Gastrocnemius medialis (tissue), 4 donors: ENCODE data around the gene MILR1. TPM values are rescaled to one million over a fixed set of nuclear protein-coding genes. Genes with fewer than 3 reads are reported as not detected.

Source experiments
- ATAC-seq, 2 donors: fragments of 150-250 bp; one replicate each; pipeline ENCODE4 v1.9.1; 2016
- DNase-seq, 2 donors: peaks; one replicate each; pipeline ENCODE4 v3.0.0-alpha.2; 2019
- H3K27ac ChIP-seq, 4 donors: fragments of 200-600 bp; sonication (generic); 1 replicate in 1 of 4; 2 replicates in 3 of 4; pipeline ENCODE4 v1.5.1; 2016 to 2018; ENCODE audit warnings: mild to moderate bottlenecking in 2 of 4, moderate library complexity in 1 of 4
- H3K27me3 ChIP-seq, 3 donors: fragments of 200-600 bp; sonication (generic) in 2 of 3; 1 replicate in 1 of 3; 2 replicates in 2 of 3; pipeline versions ENCODE4 v1.5.1 to v1.6.0; 2016 to 2019; ENCODE audit warnings: mild to moderate bottlenecking in 1 of 3, moderate library complexity in 1 of 3
- H3K36me3 ChIP-seq, 2 donors: fragments of 200-600 bp; sonication (generic) in 1 of 2; one replicate each; pipeline ENCODE4 v1.5.1; 2017 to 2018
- H3K4me1 ChIP-seq, 2 donors: fragments of 200-600 bp; sonication (generic) in 1 of 2; one replicate each; pipeline ENCODE4 v1.5.1; 2016 to 2017; ENCODE audit warnings: mild to moderate bottlenecking in 2 of 2
- H3K4me3 ChIP-seq, 4 donors: fragments of 200-600 bp; sonication (generic) in 3 of 4; 1 replicate in 1 of 4; 2 replicates in 3 of 4; pipeline ENCODE4 v1.5.1; 2016 to 2019; ENCODE audit warnings: mild to moderate bottlenecking in 2 of 4
- H3K9me3 ChIP-seq, 3 donors: fragments of 200-600 bp; sonication (generic) in 2 of 3; 1 replicate in 1 of 3; 2 replicates in 2 of 3; pipeline ENCODE4 v1.5.1; 2016 to 2019
- CTCF ChIP-seq, 5 experiments: fragments of 450-650 bp in 3 of 5; fragments of 200-600 bp in 2 of 5; sonication (generic) in 2 of 5; IDR thresholded peaks in 4 of 5; conservative IDR thresholded peaks in 1 of 5; 1 replicate in 4 of 5; 2 replicates in 1 of 5; pipeline ENCODE4 v1.5.1; 2016 to 2019; ENCODE audit warnings: antibody characterized with exemption in 5 of 5, mild to moderate bottlenecking in 3 of 5, moderate library complexity in 3 of 5
- POLR2A ChIP-seq, 2 donors: fragments of 450-650 bp; IDR thresholded peaks; one replicate each; pipeline ENCODE4 v1.6.1; 2017; ENCODE audit warnings: antibody characterized with exemption in 2 of 2, mild to moderate bottlenecking in 2 of 2, moderate library complexity in 2 of 2
- in situ Hi-C, 4 donors: fragments of 200-750 bp; cut with MboI; loops; one replicate each; pipeline versions ENCODE4 v1.15.0 to v1.8.0; 2017; ENCODE audit warnings: low sequenced_read_pairs in 4 of 4
- intact Hi-C: fragments of 100-400 bp; cut with DNase I; formaldehyde crosslinking; loops from one replicate; pipeline ENCODE4 v1.15.1; 2023; ENCODE audit warnings: low total_unique reads
- total RNA-seq, 4 donors: library from RNA; depleted of rRNA; stranded (reverse); fragments of >200 nt; gene quantifications; one replicate each; pipeline versions ENCODE4 v1.1.0 to v1.2.3, GENCODE V29; 2016

Gene MILR1
- total RNA-seq, 4 donors from 2014 or later, result 0.76 to 3.3 (median 2.2) TPM; not detected in 1

- intact Hi-C loops (no loop called here), in situ Hi-C loops (no loop called here)
These were observed 39.4 kb downstream of the MILR1 start for GRCh38 chr17:64488301-64488700.

GRCh38 chr17:64491034-64491860 is 42.3 kb downstream of the MILR1 start:
- ATAC-seq (no peak), DNase-seq (no peak)
- H3K27me3 ChIP-seq, result no peaks in the 10 kb centered on the region
- H3K4me3 ChIP-seq, result no peak overlapping the region
- in situ Hi-C loops, result no loop called here
- H3K36me3 ChIP-seq, result peaks cover 0 to 29% of the 10 kb centered on the region in 2 donors
- peaks cover 13 to 17% of the 10 kb centered on the region in 2 donors for H3K4me1 ChIP-seq
- TF ChIP-seq POLR2A (IDR thresholded peaks at IDR 0.05), result no peak
- TF ChIP-seq CTCF (IDR thresholded peaks at IDR 0.05 in 4 of 5, conservative IDR thresholded peaks at IDR 0.05 in 1 of 5), result peak in 4 of 5 experiments; percentile 20 to 44 (median 31)
- intact Hi-C loops, result no loop called here
- no peak overlapping the region for H3K27ac ChIP-seq
- no peaks in the 10 kb centered on the region for H3K9me3 ChIP-seq

More at GRCh38 chr17:64488301-64488700, 39.4 kb downstream of the MILR1 start:
- Histone ChIP-seq H3K27me3 (no peaks in the 10 kb centered on the region), H3K36me3 (peaks cover 0 to 51% of the 10 kb centered on the region in 2 donors), H3K27ac (no peak overlapping the region), H3K4me1 (no peaks in the 10 kb centered on the region), H3K9me3 (no peaks in the 10 kb centered on the region), H3K4me3 (no peak overlapping the region)
- no peak for TF ChIP-seq CTCF (IDR thresholded peaks at IDR 0.05 in 4 of 5, conservative IDR thresholded peaks at IDR 0.05 in 1 of 5)
- no peak for TF ChIP-seq POLR2A (IDR thresholded peaks at IDR 0.05)
- ATAC-seq (no peak), DNase-seq (no peak)

- in situ Hi-C loops, result no loop called here
- peaks cover 0 to 29% of the 10 kb centered on the region in 2 donors for H3K36me3 ChIP-seq
These were observed 43.1 kb downstream of the MILR1 start for GRCh38 chr17:64491994-64492393.

GRCh38 chr17:64492481-64493109 is 43.7 kb downstream of the MILR1 start:
- intact Hi-C loops (no loop called here), in situ Hi-C loops (no loop called here)
- peaks cover 19 to 22% of the 10 kb centered on the region in 2 donors for H3K4me1 ChIP-seq
- no peak for ATAC-seq
- no peak overlapping the region for H3K4me3 ChIP-seq
- TF ChIP-seq CTCF (IDR thresholded peaks at IDR 0.05 in 4 of 5, conservative IDR thresholded peaks at IDR 0.05 in 1 of 5) (peak in 3 of 5 experiments; percentile 29 to 64 (median 47)), POLR2A (IDR thresholded peaks at IDR 0.05) (no peak)
- H3K9me3 ChIP-seq, result no peaks in the 10 kb centered on the region
- no peaks in the 10 kb centered on the region for H3K27me3 ChIP-seq
- H3K27ac ChIP-seq, result no peak overlapping the region
- H3K36me3 ChIP-seq, result peaks cover 0 to 31% of the 10 kb centered on the region in 2 donors
- no peak for DNase-seq

More at GRCh38 chr17:64491994-64492393, 43.1 kb downstream of the MILR1 start:
- TF ChIP-seq POLR2A (IDR thresholded peaks at IDR 0.05), result no peak
- no peak for TF ChIP-seq CTCF (IDR thresholded peaks at IDR 0.05 in 4 of 5, conservative IDR thresholded peaks at IDR 0.05 in 1 of 5)
- DNase-seq (no peak), ATAC-seq (no peak)
- intact Hi-C loops, result no loop called here
- H3K9me3 ChIP-seq, result no peaks in the 10 kb centered on the region
- no peak overlapping the region for H3K4me3 ChIP-seq
- H3K4me1 ChIP-seq, result peaks cover 14 to 17% of the 10 kb centered on the region in 2 donors
- H3K27ac ChIP-seq, result no peak overlapping the region
- H3K27me3 ChIP-seq, result no peaks in the 10 kb centered on the region
